ENCODE data around the gene TIPARP. TPM values are rescaled to one million over a fixed set of nuclear protein-coding genes. Genes with fewer than 3 reads are reported as not detected.
A peak's percentile ranks its signal among the peaks of the same experiment; 100 is the strongest.

The TIPARP gene
- polyA plus RNA-seq, 1 donor = 27.8 TPM

GRCh38 chr3:156675830-156676767 lies 1.7 kb downstream of the TIPARP start:
- peak; percentile 35 for DNase-seq

- DNase-seq = no peak
Observed at GRCh38 chr3:156676768-156677479, 2.5 kb downstream of the TIPARP start.

- no peak for DNase-seq
Observed at GRCh38 chr3:156677536-156677935, 3.1 kb downstream of the TIPARP start.

- DNase-seq = no peak
Observed at GRCh38 chr3:156678197-156678596, 3.8 kb downstream of the TIPARP start.

GRCh38 chr3:156680243-156680914 lies 6.0 kb downstream of the TIPARP start:
- no peak for DNase-seq

GRCh38 chr3:156681002-156681401 lies 6.6 kb downstream of the TIPARP start:
- DNase-seq = peak; percentile 41

- no peak for DNase-seq
Observed at GRCh38 chr3:156682501-156682900, 8.1 kb downstream of the TIPARP start.

- DNase-seq = no peak
Observed at GRCh38 chr3:156682963-156683362, 8.6 kb downstream of the TIPARP start.

GRCh38 chr3:156685198-156685597 lies 10.8 kb downstream of the TIPARP start:
- no peak for DNase-seq

GRCh38 chr3:156685752-156686151 lies 11.4 kb downstream of the TIPARP start:
- DNase-seq = no peak

- no peak for DNase-seq
Observed at GRCh38 chr3:156687023-156687422, 12.6 kb downstream of the TIPARP start.

GRCh38 chr3:156688632-156689452 lies 14.5 kb downstream of the TIPARP start:
- no peak for DNase-seq

- no peak for DNase-seq
Observed at GRCh38 chr3:156689608-156690007, 15.2 kb downstream of the TIPARP start.

GRCh38 chr3:156691920-156692319 lies 17.5 kb downstream of the TIPARP start:
- no peak for DNase-seq

GRCh38 chr3:156693166-156693565 lies 18.8 kb downstream of the TIPARP start:
- no peak for DNase-seq

GRCh38 chr3:156694536-156694935 lies 20.1 kb downstream of the TIPARP start:
- no peak for DNase-seq

- no peak for DNase-seq
Observed at GRCh38 chr3:156702367-156702766, 28.0 kb downstream of the TIPARP start.

GRCh38 chr3:156704370-156705036 lies 30.1 kb downstream of the TIPARP start:
- no peak for DNase-seq

GRCh38 chr3:156705761-156706616 lies 31.6 kb downstream of the TIPARP start:
- DNase-seq = no peak

GRCh38 chr3:156707588-156707987 lies 33.2 kb downstream of the TIPARP start:
- DNase-seq = no peak
